NOMO-1 treated with DMSO at 0.1 percent for 48 hours (cell line): ENCODE results near the gene SYT13.
"Not testable (repeated sequence)": the region's sequence is repeated elsewhere in the genome, so short reads cannot be mapped to it uniquely, and the experiment has no call there.

Source experiments
- DNase-seq: peaks from one replicate; lab custom pipeline; 2025; ENCODE audit not compliant: unreplicated experiment; lab: John Stamatoyannopoulos, UW

Gene SYT13

DNA sequence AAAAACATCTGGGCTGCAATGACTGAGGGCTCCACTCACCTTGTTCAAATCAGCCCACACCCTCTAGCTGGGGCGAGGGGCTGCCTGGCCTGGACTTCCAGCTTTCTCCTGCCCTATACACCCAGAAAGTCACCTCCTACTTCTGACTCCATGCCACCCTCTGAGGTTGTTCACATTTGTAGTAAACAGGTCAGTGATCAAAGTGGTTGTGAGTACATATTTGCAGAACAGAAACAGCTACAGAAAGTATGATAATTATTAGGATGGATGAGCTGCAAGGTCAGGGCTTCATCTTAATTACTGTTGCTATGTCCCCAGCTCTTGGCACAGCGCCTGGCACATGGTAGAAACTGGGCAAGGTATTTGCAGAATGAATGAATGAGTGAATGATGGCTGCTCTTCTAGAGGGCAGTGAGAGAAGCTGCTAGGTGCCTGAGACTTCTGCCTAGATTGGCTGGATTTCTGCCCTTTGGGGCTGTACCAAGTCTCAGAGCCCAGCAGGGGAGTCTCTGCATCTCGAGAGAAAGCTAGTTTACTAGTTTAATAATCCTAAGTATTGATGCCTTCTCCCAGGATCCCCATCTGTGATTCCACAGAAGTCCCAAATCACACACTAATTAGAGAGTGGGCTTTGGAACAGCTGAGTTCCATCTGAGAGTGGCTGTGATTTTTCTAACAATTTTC, 36.0 kb downstream of the SYT13 start:
- no peak for DNase-seq

DNA sequence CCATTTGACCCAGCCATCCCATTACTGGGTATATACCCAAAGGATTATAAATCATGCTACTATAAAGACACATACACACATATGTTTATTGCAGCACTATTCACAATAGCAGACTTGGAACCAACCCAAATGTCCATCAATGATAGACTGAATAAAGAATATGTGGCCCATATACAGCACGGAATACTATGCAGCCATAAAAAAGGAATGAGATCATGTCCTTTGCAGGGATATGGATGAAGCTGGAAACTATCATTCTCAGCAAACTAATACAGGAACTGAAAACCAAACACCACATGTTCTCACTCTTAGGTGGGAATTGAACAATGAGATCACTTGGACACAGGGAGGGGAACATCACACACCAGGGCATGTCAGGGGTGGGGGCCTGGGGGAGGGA, 36.8 kb downstream of the SYT13 start:
- not testable (repeated sequence) for DNase-seq

- DNase-seq: no peak
Observed at GRCh38 chr11:45248501-45249011, 37.6 kb downstream of the SYT13 start.

DNA sequence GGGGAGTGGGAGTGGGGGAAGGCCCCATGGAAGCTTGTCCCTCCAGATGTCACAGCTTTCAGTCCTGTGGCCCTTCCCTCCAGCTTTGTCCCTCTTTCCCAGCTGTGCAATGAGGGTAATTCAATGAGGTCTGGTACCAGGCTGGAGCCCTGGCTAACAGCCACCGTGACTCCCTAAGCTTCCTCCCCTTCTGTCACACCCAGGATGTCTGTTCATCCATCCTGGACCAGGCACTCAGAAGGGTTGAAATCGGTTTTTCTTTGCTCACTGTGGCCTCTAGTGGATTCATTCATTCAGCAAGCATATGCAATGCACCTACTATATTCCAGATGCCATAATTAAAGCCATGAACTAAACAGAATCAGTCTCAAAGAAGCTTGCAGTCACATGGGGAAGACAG, 38.7 kb downstream of the SYT13 start:
- no peak for DNase-seq

DNA sequence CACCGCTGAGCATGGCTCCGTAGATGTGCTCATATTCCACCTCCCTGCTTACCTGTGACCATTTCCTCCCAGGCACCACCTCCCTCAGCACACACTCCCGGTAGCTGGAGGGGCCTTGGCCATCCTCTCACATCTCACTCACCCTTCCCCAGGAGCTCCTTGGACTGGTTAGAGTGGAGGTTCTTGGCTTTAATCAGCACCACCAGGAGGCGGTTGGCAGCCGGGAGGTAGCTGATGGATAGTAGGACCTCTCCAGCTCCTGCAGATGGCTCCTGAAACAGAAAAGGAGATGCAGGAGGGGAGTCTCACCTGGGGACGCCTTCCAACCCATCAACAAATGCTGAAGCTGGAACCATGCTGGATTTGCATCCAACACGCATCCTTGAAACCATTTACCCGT, 39.9 kb downstream of the SYT13 start:
- no peak for DNase-seq

DNA sequence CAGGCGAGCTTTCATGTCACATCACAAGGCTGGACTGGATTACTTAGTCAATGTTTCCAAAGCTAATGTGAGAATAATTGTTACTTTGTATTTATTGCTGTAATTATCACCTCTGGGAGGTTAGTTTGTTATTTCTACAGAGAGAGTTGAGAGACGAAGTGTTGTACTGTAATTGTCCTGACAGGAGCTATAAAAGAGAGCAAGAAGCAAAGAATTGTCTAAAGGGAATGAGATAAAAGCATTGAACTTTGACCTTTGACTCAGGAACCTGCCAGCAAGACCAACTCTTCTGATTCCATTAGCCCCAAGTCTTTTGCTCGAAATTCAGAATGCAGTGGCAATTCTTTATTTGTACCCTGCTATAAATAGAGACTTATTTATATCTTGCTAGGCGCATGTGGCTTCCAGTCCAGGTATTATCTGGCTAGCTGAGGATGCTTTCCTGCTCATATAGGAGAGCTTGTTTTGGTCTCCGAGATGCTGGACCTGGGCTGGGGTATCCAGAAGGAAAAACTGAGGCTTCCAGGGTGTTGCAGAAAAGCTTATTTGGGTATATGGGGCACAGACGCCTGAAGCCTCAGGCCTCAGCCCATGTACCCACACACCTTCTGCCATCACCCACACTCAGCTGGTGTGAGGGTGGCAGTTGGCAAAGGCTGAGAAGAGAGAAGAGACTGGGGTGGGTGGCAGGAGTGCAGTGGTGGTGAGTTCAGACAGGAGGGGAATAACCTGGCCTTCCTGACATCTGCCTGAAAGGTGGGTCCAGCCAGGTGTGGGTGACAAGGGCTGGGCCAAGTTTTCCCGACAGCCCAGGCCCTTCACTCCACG, 40.7 kb downstream of the SYT13 start:
- DNase-seq: no peak

DNA sequence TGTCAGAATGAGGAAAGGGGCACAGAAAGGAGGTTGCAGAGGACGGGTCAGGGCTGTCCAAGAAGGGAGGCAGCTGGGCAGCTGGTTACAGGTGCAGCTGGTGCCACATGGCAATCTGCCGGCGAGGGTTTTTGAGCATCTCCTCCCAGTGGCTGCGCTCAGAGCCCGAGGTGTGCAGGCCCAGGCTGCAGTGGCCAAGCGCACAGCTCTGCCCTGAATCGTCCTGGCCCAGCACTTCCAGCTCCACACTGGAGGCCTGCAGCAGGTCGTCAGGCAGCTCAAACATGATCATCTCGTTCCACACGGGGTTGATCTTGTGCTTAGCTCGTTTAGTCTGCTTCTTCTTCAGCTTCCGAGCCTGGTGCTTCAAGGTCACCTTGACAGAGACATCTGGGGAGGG, 42.2 kb downstream of the SYT13 start:
- DNase-seq: no peak

DNA sequence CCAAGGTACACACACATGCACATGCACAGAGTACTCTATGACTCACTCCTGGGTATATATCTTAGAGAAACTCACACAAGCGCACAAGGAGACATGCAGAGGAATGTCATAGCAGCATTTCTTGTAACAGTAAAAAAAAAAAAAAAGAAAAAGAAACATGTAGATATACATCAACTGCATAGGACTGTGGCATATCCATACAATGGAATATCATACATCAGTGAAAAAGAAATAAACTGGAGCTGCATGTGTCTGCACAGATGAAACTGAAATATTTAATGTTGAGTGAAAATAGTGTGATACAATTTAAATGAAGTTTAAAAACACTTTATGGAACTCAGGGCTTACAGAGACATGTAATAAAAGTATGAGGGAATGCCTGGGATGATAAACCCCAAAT, 46.4 kb downstream of the SYT13 start:
- DNase-seq: no peak

- no peak for DNase-seq
Observed at GRCh38 chr11:45238724-45239123, 47.4 kb downstream of the SYT13 start.

- DNase-seq: no peak
Observed at GRCh38 chr11:45237711-45238315, 48.3 kb downstream of the SYT13 start.

- DNase-seq: no peak
Observed at GRCh38 chr11:45234306-45235006, 51.7 kb downstream of the SYT13 start.

DNA sequence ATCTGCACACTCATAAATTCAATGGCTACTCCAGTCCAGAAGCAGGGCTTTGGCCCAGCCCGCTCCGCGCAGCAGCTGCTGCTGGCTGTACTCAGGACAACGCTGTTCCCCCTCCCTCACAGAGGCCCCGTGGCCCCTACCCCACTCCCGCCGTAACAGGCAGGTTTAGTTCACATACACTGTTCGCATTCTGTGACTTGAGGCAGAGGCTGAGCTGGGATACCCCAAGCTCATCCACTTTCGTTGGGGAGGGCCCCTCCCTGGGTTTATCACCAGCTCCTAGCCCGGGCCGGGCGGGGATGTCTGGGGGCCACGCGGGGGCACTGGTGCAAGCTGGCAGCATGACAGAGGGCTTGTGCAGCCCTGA, 52.4 kb downstream of the SYT13 start:
- DNase-seq: no peak

DNA sequence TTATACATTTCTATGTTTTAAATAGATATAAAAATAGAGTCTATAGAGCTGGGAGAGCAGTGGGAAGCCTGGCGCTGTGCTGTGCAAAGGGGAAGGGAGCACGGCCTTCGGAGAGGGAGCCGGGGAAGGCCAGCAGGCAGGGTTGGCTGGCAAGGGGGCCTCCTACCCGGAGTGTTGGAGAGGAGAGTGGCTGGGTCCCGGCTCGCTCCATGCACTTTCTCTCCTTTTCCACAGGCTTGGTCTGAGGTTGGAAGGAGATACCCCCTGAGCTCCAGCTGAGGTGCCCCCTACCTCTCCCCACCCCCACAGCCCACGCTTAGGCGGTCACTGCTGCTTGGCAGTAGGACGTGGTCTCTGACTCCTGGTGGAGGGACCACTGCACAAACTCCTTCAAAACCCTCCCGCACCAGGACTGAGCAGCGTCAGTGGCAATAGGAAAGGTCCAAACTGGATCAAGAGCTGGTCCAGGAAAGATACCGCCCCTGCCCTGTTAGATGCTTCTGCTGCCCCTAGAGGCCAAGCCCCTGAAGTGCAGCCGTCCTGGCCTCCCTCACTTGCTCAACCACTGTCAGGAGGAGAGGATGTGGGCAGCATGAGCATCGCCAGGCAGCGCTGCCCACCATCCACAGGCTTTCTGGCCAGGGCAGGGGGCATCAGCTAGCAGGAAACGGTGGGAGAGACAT, 52.9 kb downstream of the SYT13 start:
- no peak for DNase-seq

- no peak for DNase-seq
Observed at GRCh38 chr11:45232341-45233080, 53.6 kb downstream of the SYT13 start.

- DNase-seq: no peak
Observed at GRCh38 chr11:45229401-45230020, 56.6 kb downstream of the SYT13 start.

DNA sequence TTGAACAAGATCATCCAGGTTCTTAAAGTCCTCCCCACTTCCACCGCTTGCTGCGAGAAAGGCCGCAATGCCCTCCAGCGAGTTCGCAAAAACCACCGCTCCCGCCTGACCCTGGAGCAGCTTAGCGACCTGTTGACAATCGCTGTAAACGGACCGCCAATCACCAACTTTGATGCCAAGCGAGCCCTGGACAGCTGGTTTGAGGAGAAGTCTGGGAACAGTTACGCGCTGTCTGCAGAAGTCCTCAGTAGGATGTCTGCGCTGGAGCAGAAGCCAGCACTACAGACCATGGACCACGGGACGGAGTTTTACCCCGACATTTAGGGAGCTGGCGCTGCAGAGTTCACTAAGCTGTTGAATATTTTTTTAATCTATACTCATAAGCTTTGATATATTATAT, 58.3 kb downstream of the SYT13 start:
- DNase-seq: no peak

DNA sequence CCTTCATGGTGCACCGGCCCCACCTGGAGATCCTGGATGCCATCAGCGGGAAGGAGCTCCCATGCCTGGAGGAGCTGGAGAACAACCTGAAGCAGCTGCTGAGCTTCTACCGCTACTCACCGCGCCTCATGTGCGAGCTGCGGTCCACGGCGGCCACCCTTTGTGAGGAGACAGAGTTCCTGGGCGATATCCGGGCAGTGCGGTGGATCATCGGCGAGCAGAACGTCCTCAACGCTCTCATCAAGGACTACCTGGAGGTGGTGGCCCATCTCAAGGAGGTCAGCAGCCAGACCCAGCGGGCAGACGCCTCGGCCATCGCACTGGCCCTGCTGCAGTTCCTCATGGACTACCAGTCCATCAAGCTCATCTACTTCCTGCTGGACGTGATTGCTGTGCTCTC, 59.2 kb downstream of the SYT13 start:
- DNase-seq: no peak

DNA sequence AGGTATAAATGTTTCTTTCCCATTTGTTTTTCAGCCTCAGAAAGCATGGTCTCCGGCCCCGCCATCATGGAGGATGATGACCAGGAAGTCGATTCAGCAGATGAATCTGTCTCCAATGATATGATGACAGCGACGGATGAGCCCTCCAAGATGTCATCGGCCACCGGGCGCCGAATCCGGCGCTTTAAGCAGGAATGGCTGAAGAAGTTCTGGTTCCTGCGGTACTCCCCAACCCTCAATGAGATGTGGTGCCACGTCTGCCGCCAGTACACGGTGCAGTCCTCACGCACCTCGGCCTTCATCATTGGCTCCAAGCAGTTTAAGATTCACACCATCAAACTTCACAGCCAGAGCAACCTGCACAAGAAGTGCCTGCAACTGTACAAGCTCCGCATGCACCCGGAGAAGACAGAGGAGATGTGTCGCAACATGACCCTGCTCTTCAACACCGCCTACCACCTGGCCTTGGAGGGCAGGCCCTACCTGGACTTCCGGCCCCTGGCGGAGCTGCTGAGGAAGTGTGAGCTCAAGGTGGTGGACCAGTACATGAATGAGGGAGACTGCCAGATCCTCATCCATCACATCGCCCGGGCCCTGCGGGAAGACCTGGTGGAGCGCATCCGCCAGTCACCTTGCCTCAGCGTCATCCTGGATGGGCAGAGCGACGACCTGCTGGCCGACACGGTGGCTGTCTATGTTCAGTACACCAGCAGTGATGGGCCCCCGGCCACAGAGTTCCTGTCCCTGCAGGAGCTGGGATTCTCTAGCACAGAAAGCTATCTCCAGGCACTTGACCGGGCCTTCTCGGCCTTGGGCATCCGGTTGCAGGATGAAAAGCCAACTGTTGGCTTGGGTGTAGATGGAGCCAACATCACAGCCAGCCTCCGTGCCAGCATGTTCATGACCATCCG, 59.9 kb downstream of the SYT13 start:
- DNase-seq: no peak

- DNase-seq: no peak
Observed at GRCh38 chr11:45225277-45225676, 60.9 kb downstream of the SYT13 start.
